ENCODE data around the gene THAP2.
A peak's percentile ranks its signal among the peaks of the same experiment; 100 is the strongest.
"Not testable (repeated sequence)": the region's sequence is repeated elsewhere in the genome, so short reads cannot be mapped to it uniquely, and the experiment has no call there.

Gene THAP2

GRCh38 chr12:71662849-71663560 is 1.1 kb upstream of the THAP2 start:
- DNase-seq (ENCODE audit: low spot score), result peak; percentile 53

- DNase-seq (ENCODE audit: low spot score), result peak; percentile 5
Measured at GRCh38 chr12:71664411-71665089, 449 bp downstream of the THAP2 start.

GRCh38 chr12:71665090-71665463 is 976 bp downstream of the THAP2 start:
- no peak for DNase-seq (ENCODE audit: low spot score)

- DNase-seq (ENCODE audit: low spot score), result no peak
Measured at GRCh38 chr12:71666259-71666658, 2.2 kb downstream of the THAP2 start.

- no peak for DNase-seq (ENCODE audit: low spot score)
Measured at GRCh38 chr12:71671311-71671710, 7.2 kb downstream of the THAP2 start.

- DNase-seq (ENCODE audit: low spot score), result no peak
Measured at GRCh38 chr12:71671816-71672215, 7.7 kb downstream of the THAP2 start.

- no peak for DNase-seq (ENCODE audit: low spot score)
Measured at GRCh38 chr12:71682466-71682865, 18.4 kb downstream of the THAP2 start.

GRCh38 chr12:71683633-71684032 is 19.5 kb downstream of the THAP2 start:
- DNase-seq (ENCODE audit: low spot score), result no peak

GRCh38 chr12:71684081-71684480 is 20.0 kb downstream of the THAP2 start:
- DNase-seq (ENCODE audit: low spot score), result no peak

GRCh38 chr12:71685312-71685906 is 21.3 kb downstream of the THAP2 start:
- DNase-seq (ENCODE audit: low spot score), result no peak

- peak; percentile 96 for DNase-seq (ENCODE audit: low spot score)
Measured at GRCh38 chr12:71685914-71686657, 22.0 kb downstream of the THAP2 start, which contains the start of gene TMEM19. TMEM19 (plus strand) TSS chr12:71686082; CDS start chr12:71686681, 599 bp downstream.

GRCh38 chr12:71686658-71687025 is 22.5 kb downstream of the THAP2 start:
- DNase-seq (ENCODE audit: low spot score), result peak; percentile 10

- DNase-seq (ENCODE audit: low spot score), result not testable (repeated sequence)
Measured at GRCh38 chr12:71687172-71687571, 23.1 kb downstream of the THAP2 start.

- no peak for DNase-seq (ENCODE audit: low spot score)
Measured at GRCh38 chr12:71688961-71689570, 25.0 kb downstream of the THAP2 start.

- DNase-seq (ENCODE audit: low spot score), result no peak
Measured at GRCh38 chr12:71691504-71692129, 27.5 kb downstream of the THAP2 start.

GRCh38 chr12:71693126-71693525 is 29.0 kb downstream of the THAP2 start:
- no peak for DNase-seq (ENCODE audit: low spot score)

GRCh38 chr12:71693651-71694050 is 29.6 kb downstream of the THAP2 start:
- DNase-seq (ENCODE audit: low spot score), result not testable (repeated sequence)

- DNase-seq (ENCODE audit: low spot score), result no peak
Measured at GRCh38 chr12:71694099-71694820, 30.2 kb downstream of the THAP2 start.

GRCh38 chr12:71695782-71696181 is 31.7 kb downstream of the THAP2 start:
- no peak for DNase-seq (ENCODE audit: low spot score)

- DNase-seq (ENCODE audit: low spot score), result not testable (repeated sequence)
Measured at GRCh38 chr12:71702181-71702580, 38.1 kb downstream of the THAP2 start.

GRCh38 chr12:71702590-71702989 is 38.5 kb downstream of the THAP2 start:
- DNase-seq (ENCODE audit: low spot score), result no peak
